Mononuclear cell (primary cell): Measurements from ENCODE around the gene GPS1. TPM values are rescaled to one million over a fixed set of nuclear protein-coding genes. Genes with fewer than 3 reads are reported as not detected.

ENCODE experiments used
- H3K27me3 ChIP-seq: 2 replicates; pipeline ENCODE4 v1.6.0; 2011; ENCODE audit warnings: low read length, control low read depth; ENCODE audit not compliant: insufficient read depth
- H3K4me1 ChIP-seq: 2 replicates; pipeline ENCODE4 v1.5.1; 2011; ENCODE audit warnings: mild to moderate bottlenecking, low read length, control low read depth; ENCODE audit not compliant: insufficient read depth
- H3K4me3 ChIP-seq: 2 replicates; pipeline ENCODE4 v1.5.1; 2011; ENCODE audit warnings: mild to moderate bottlenecking, low read length, moderate library complexity
- H3K9me3 ChIP-seq: 2 replicates; pipeline ENCODE4 v1.5.1; 2011; ENCODE audit warnings: low read depth, mild to moderate bottlenecking, control low read depth, low read length
- total RNA-seq: library from RNA; depleted of rRNA; stranded (reverse); fragments of >200 nt; gene quantifications from one replicate; pipeline ENCODE4 v1.2.3, GENCODE V29; 2012

GPS1 gene
- total RNA-seq, 1 donor, result 47.4 TPM

DNA sequence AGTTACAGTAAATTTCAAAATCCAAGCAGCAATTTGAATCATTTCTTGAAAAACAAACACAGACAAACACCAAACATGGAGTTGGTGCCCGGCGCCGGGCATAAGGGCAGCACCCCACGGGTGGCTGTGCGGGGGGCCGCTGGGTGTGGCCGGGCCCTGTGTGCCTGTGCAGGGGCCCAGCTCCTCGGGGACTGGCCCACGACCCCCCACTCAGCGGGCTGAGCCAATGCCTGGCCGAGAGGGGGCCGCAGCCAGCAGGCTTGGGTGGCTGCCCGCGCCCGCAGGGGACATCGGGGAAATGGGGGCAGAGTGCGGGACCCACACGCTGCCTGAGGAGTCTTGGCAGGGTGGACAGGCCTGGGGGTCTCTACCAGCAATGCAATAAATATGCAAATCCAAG, 26.7 kb downstream of the GPS1 start:
- no peak overlapping the region for H3K4me3 ChIP-seq
- H3K27me3 ChIP-seq, result no peaks in the 10 kb centered on the region
- H3K4me1 ChIP-seq, result no peaks in the 10 kb centered on the region
- H3K9me3 ChIP-seq, result no peaks in the 10 kb centered on the region

DNA sequence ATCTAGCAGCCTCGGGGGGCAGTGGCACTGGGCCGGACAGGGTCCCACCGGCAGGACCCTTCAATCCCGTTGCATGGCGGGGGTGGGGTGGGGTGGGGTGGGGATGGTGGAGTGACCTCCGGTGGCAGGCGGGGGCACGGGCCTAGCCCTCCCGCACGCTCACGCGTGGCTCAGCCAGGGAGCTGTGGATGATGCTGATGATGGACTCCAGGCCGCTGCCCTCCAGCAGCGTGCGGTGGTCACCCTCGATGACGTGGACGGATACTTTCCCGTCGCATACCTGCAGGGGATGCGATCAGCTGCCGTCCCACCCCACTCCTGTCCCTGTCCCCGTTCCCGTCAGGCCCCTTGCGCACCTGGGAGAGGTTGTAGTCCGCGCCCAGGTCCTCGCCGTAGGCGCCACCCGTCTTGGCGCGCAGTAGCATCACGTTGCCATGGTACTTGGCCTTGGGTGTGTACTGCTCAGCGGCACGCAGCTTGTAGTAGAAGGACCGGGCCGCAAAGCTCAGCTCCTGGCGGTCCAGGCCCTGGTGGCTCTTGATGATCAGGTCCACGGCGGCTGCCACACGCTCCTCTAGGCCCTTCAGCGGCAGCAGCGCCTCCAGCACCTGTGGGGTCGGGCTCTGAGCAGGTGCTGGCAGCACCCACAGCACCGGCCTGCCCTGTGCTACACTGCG, 27.4 kb downstream of the GPS1 start:
- H3K4me3 ChIP-seq, result no peak overlapping the region
- H3K9me3 ChIP-seq, result no peaks in the 10 kb centered on the region
- no peaks in the 10 kb centered on the region for H3K4me1 ChIP-seq
- H3K27me3 ChIP-seq, result no peaks in the 10 kb centered on the region

GRCh38 chr17:82080048-82080788, 28.5 kb downstream of the GPS1 start:
- H3K4me3 ChIP-seq, result no peak overlapping the region
- no peaks in the 10 kb centered on the region for H3K4me1 ChIP-seq
- no peaks in the 10 kb centered on the region for H3K27me3 ChIP-seq
- H3K9me3 ChIP-seq, result no peaks in the 10 kb centered on the region

- Histone ChIP-seq H3K9me3 (no peaks in the 10 kb centered on the region), H3K27me3 (no peaks in the 10 kb centered on the region), H3K4me3 (no peak overlapping the region), H3K4me1 (no peaks in the 10 kb centered on the region)
Measured at GRCh38 chr17:82080789-82081464, 29.2 kb downstream of the GPS1 start.

GRCh38 chr17:82081546-82081945, 29.8 kb downstream of the GPS1 start:
- no peaks in the 10 kb centered on the region for H3K27me3 ChIP-seq
- H3K4me1 ChIP-seq, result no peaks in the 10 kb centered on the region
- H3K9me3 ChIP-seq, result no peaks in the 10 kb centered on the region
- H3K4me3 ChIP-seq, result no peak overlapping the region

DNA sequence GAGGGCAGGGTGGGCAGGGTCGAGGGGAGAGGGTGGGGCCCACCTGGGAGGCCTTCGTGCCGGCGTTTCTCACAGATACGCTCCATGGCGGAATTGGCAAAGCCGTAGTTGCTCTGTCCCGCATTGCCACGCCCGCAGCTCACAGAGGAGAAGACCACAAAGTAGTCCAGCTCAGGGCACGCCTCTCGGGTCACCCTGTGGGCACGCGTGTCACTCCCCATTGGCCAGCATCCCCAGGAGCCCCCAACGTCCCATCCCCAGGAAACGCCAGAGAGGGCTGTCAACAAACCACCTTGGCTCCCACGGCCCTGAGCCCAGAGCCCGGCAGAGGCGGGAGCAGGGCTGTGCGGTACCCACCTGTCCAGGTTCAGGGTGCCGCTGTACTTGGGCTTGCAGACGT, 30.3 kb downstream of the GPS1 start:
- Histone ChIP-seq H3K4me1 (no peaks in the 10 kb centered on the region), H3K9me3 (no peaks in the 10 kb centered on the region), H3K27me3 (no peaks in the 10 kb centered on the region), H3K4me3 (no peak overlapping the region)

DNA sequence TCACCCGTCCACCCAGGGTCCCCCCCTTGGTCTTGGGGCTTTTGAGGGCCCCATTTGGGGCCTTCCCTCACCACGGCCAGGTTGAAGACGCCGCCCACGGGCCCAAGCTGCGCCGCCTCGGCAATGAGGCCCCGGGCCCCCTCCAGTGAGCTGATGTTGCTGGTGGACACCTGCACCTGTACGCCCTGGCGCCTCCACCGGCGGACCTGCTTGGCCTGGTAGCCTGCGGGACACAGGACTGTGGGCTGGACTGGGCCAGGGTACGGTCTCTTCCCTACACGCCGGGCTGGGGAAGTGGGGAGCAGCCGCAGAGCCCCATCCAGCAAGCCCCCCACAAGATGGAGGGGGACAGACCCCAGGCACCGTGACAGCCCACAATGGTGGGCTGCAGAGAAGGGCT, 30.8 kb downstream of the GPS1 start:
- H3K4me1 ChIP-seq, result no peaks in the 10 kb centered on the region

DNA sequence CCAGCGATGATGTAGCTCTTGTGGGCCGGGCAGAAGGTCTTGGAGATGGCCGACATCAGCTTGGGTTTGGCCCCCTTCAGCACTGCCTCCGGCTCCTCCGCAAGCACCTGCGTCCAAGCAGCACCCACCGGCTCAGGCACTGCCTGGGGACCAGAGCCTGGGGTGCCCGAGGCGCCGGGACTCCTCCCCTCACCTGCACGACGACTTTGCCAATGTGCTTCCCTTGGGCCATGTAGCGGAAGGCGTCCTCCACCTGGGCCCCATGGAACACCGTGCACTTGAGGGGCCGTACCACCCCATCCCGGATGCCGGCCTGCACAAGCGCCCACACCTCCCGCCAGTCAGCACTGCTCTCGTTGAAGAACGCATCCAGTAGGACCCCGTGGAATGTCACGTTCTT, 31.3 kb downstream of the GPS1 start:
- H3K27me3 ChIP-seq, result no peaks in the 10 kb centered on the region
- H3K4me1 ChIP-seq, result no peaks in the 10 kb centered on the region
- no peak overlapping the region for H3K4me3 ChIP-seq
- no peaks in the 10 kb centered on the region for H3K9me3 ChIP-seq

More for the DNA sequence above, 30.8 kb downstream of the GPS1 start:
- H3K4me3 ChIP-seq, result no peak overlapping the region
- no peaks in the 10 kb centered on the region for H3K27me3 ChIP-seq
- no peaks in the 10 kb centered on the region for H3K9me3 ChIP-seq

DNA sequence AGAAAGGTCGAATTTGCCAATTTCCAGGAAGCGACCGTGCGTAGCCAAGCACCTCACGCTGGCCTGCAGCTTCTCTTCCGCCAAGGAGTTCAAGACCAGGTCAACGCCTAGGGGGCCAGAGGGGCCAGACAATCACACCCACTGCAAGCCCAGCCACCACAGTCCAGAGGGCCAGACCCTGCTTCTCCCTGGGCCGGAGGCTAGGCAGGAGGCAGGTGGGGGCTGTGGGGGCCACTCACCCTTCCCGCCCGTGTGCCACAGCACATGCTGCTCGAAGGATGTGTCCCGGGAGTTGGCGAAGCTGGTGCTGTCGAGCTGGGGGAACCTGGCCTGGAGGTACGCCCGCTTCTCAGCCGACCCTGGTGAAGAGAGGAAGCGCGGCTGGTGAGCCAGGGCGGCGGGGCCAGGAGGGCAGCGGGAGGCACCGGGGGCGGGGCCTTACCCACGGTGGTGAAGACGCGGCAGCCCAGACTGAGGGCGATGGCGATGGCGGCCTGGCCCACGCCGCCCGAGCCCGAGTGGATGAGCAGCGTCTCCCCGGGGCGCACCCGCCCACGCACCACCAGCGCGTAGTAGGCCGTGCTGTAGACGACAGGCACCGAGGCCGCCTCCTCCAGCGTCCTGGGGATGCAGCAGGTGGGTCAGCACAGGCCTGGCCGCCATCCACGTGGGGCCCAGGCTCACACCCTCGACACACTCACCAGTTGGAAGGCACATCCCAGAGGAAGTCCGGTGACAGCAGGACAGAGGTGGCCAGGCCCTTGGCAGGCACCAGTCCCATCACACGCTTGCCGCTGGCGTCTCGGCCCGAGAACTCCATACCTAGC, 32.0 kb downstream of the GPS1 start:
- H3K27me3 ChIP-seq, result no peaks in the 10 kb centered on the region

GRCh38 chr17:82084373-82085030, 32.8 kb downstream of the GPS1 start:
- Histone ChIP-seq H3K27me3 (no peaks in the 10 kb centered on the region), H3K4me1 (no peaks in the 10 kb centered on the region), H3K4me3 (no peak overlapping the region), H3K9me3 (no peaks in the 10 kb centered on the region)

More for the DNA sequence above, 32.0 kb downstream of the GPS1 start:
- no peaks in the 10 kb centered on the region for H3K4me1 ChIP-seq
- H3K9me3 ChIP-seq, result no peaks in the 10 kb centered on the region
- no peak overlapping the region for H3K4me3 ChIP-seq

DNA sequence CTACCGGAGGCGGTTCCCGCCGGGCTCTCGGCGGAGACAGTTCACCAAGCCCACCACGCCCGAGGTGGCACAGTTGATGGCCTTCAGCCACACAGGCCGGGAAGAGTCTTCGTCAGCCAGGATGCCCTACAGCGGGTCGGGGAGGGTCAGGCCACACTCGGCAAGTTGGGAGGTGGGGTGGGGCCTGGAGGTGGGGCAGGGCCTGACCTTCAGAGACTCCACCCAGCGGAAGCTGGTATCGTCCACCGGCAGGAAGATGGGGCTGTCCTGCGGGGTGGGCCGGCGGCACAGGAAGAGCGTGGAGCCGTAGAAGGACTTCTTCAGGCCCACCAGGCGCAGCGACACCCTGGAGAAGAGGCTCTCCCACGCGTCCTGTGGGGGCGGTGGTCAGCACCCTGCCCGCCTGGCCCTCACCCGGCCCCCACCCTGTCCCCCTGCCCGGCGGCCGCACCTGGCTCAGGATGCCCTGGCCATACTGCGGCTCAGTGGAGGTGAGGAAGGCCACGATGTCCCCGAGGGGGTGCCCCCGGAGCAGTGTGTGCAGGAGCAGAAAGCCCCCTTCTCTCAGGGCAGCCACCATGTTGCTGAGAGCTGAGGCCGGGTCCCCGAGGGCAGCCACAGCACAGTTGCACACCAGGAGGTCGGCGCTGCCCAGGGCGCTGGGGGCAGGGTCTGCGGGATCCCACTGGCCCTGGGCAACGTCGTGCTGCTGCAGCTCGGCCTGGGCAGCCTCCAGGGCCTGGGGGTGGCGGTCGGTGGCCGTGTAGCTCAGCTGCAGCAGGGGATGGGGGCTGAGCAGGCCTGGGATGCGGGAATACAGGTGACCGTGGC, 33.5 kb downstream of the GPS1 start:
- no peaks in the 10 kb centered on the region for H3K27me3 ChIP-seq

GRCh38 chr17:82085931-82086764, 34.5 kb downstream of the GPS1 start:
- Histone ChIP-seq H3K9me3 (no peaks in the 10 kb centered on the region), H3K4me1 (no peaks in the 10 kb centered on the region), H3K27me3 (no peaks in the 10 kb centered on the region), H3K4me3 (no peak overlapping the region)

More for the DNA sequence above, 33.5 kb downstream of the GPS1 start:
- no peaks in the 10 kb centered on the region for H3K4me1 ChIP-seq
- H3K4me3 ChIP-seq, result no peak overlapping the region
- no peaks in the 10 kb centered on the region for H3K9me3 ChIP-seq
